GM12878 (cell line): ENCODE results near the gene TCEANC2. TPM values are rescaled to one million over a fixed set of nuclear protein-coding genes. Genes with fewer than 3 reads are reported as not detected.

Experiments used
- CREB1 ChIP-seq: IDR thresholded peaks from 2 replicates; pipeline ENCODE4 v1.6.1; 2012; ENCODE audit warnings: low read depth, mild to moderate bottlenecking, inconsistent platforms
- DPF2 ChIP-seq: fragments of 450-650 bp; IDR thresholded peaks from 2 replicates; pipeline ENCODE4 v1.6.1; 2017; ENCODE audit warnings: mild to moderate bottlenecking
- EGR1 ChIP-seq, 2 experiments: IDR thresholded peaks; 1 replicate in 1 of 2; 2 replicates in 1 of 2; pipeline ENCODE4 v1.6.1; 2011 to 2012; ENCODE audit warnings: low read depth in 2 of 2, low read length in 2 of 2, borderline replicate concordance in 1 of 2, mild to moderate bottlenecking in 1 of 2, moderate library complexity in 1 of 2
- JUNB ChIP-seq: IDR thresholded peaks from 2 replicates; pipeline ENCODE4 v1.6.1; 2016; ENCODE audit warnings: antibody characterized with exemption, mild to moderate bottlenecking
- KDM1A ChIP-seq: fragments of 200-600 bp; sonication (generic); IDR thresholded peaks from 2 replicates; pipeline ENCODE4 v1.6.1; 2016; ENCODE audit warnings: borderline replicate concordance
- MLLT1 ChIP-seq: fragments of 450-650 bp; IDR thresholded peaks from 2 replicates; pipeline ENCODE4 v1.6.1; 2016; ENCODE audit warnings: mild to moderate bottlenecking
- MTA2 ChIP-seq: fragments of 450-650 bp; IDR thresholded peaks from 2 replicates; pipeline ENCODE4 v1.6.1; 2016; ENCODE audit warnings: low read depth, mild to moderate bottlenecking, moderate library complexity
- NFIC ChIP-seq: IDR thresholded peaks from 2 replicates; pipeline ENCODE4 v1.6.1; 2012; ENCODE audit warnings: low read depth, mild to moderate bottlenecking, inconsistent platforms, low read length, moderate library complexity
- RAD21 ChIP-seq: IDR thresholded peaks from 2 replicates; pipeline ENCODE4 v1.6.1; 2011; ENCODE audit warnings: mild to moderate bottlenecking, low read depth, low read length, moderate library complexity; ENCODE audit not compliant: insufficient read depth
- SREBF2 ChIP-seq: IDR thresholded peaks from 2 replicates; pipeline ENCODE4 v1.6.1; 2012; ENCODE audit warnings: mild to moderate bottlenecking, low read length
- TAF1 ChIP-seq: IDR thresholded peaks from 2 replicates; pipeline ENCODE4 v1.6.1; 2011; ENCODE audit warnings: mild to moderate bottlenecking, low read depth, low read length, borderline replicate concordance
- ZBTB4 ChIP-seq: fragments of 450-650 bp; formaldehyde crosslinking; IDR thresholded peaks from 2 replicates; pipeline ENCODE4 v1.4.0; 2022; ENCODE audit warnings: mild to moderate bottlenecking, moderate library complexity
- ZNF24 ChIP-seq: fragments of 450-650 bp; IDR thresholded peaks from 2 replicates; pipeline ENCODE4 v1.6.1; 2017; ENCODE audit warnings: antibody characterized with exemption, mild to moderate bottlenecking
- ZNF274 ChIP-seq: IDR thresholded peaks from one replicate; pipeline ENCODE4 v1.8.0; 2011; ENCODE audit not compliant: insufficient read length, insufficient read depth
- polyA plus RNA-seq, 11 experiments: library from polyadenylated mRNA; depleted of rRNA in 4 of 11; unstranded in 6 of 11; stranded (reverse) in 5 of 11; fragments of >200 nt; fragmentation: Nextera tagmentation in 4 of 11; fragmentation: Illumina TruSeq in 1 of 11; extraction: Ambion mirVana in 4 of 11; extraction: Trizol in 1 of 11; gene quantifications; 1 replicate in 1 of 11; 2 replicates in 10 of 11; pipeline versions ENCODE4 v1.2.1 to v1.2.3, GENCODE V29; 2011 to 2016; ENCODE audit warnings: inconsistent platforms in 2 of 11, missing spikeins in 2 of 11, low read depth in 1 of 11
- total RNA-seq, 4 experiments: library from RNA; depleted of rRNA in 3 of 4; stranded (reverse); fragments of >200 nt in 3 of 4; fragmentation: Illumina TruSeq in 1 of 4; extraction: Trizol in 1 of 4; gene quantifications; 2 replicates each; pipeline versions ENCODE4 v1.2.1 to v1.2.3, GENCODE V29; 2013 to 2021
- TF ChIP-seq, protein P1 (sequence below): fragments of 450-650 bp; IDR thresholded peaks from 2 replicates; pipeline ENCODE4 v1.6.1; 2017; ENCODE audit warnings: low read depth, mild to moderate bottlenecking, moderate library complexity
- TF ChIP-seq, protein P2 (sequence below): fragments of 450-650 bp; IDR thresholded peaks from 2 replicates; pipeline ENCODE4 v1.6.1; 2018; ENCODE audit warnings: borderline replicate concordance, mild to moderate bottlenecking; ENCODE audit not compliant: partially characterized antibody
- TF ChIP-seq, protein P3 (sequence below): fragments of 150-350 bp; IDR thresholded peaks from 2 replicates; pipeline ENCODE4 v1.6.1; 2016; ENCODE audit warnings: low read depth, low read length

TCEANC2 gene
- total and polyA plus RNA-seq, 10 of the 15 experiments (the other 5 are each of a cell fraction or from before 2014, with no cell fraction given), result 4.4 to 13.2 (median 6.4) TPM

GRCh38 chr1:54052934-54053744, at the start of gene TCEANC2, which contains the start of gene TMEM59 (continued):
- TF ChIP-seq, protein P1, sequence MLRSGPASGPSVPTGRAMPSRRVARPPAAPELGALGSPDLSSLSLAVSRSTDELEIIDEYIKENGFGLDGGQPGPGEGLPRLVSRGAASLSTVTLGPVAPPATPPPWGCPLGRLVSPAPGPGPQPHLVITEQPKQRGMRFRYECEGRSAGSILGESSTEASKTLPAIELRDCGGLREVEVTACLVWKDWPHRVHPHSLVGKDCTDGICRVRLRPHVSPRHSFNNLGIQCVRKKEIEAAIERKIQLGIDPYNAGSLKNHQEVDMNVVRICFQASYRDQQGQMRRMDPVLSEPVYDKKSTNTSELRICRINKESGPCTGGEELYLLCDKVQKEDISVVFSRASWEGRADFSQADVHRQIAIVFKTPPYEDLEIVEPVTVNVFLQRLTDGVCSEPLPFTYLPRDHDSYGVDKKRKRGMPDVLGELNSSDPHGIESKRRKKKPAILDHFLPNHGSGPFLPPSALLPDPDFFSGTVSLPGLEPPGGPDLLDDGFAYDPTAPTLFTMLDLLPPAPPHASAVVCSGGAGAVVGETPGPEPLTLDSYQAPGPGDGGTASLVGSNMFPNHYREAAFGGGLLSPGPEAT, result peak; percentile 59
- no peak for TF ChIP-seq ZNF274
- TF ChIP-seq CREB1, result peak; percentile 87
- no peak for TF ChIP-seq SREBF2
- TF ChIP-seq, protein P2, sequence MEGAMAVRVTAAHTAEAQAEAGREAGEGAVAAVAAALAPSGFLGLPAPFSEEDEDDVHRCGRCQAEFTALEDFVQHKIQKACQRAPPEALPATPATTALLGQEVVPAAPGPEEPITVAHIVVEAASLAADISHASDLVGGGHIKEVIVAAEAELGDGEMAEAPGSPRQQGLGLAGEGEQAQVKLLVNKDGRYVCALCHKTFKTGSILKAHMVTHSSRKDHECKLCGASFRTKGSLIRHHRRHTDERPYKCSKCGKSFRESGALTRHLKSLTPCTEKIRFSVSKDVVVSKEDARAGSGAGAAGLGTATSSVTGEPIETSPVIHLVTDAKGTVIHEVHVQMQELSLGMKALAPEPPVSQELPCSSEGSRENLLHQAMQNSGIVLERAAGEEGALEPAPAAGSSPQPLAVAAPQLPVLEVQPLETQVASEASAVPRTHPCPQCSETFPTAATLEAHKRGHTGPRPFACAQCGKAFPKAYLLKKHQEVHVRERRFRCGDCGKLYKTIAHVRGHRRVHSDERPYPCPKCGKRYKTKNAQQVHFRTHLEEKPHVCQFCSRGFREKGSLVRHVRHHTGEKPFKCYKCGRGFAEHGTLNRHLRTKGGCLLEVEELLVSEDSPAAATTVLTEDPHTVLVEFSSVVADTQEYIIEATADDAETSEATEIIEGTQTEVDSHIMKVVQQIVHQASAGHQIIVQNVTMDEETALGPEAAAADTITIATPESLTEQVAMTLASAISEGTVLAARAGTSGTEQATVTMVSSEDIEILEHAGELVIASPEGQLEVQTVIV, result peak; percentile 78
- no peak for TF ChIP-seq EGR1 (IDR thresholded peaks at IDR 0.05; ENCODE audit: borderline replicate concordance in 1 of 2, low read depth in 2 of 2, low read length in 2 of 2)
- TF ChIP-seq ZNF24, result no peak
- no peak for TF ChIP-seq RAD21
- TF ChIP-seq MTA2, result no peak
- no peak for TF ChIP-seq ZBTB4 (CRISPR knock-in tag)
- TF ChIP-seq KDM1A, result no peak
- TF ChIP-seq, protein P3, sequence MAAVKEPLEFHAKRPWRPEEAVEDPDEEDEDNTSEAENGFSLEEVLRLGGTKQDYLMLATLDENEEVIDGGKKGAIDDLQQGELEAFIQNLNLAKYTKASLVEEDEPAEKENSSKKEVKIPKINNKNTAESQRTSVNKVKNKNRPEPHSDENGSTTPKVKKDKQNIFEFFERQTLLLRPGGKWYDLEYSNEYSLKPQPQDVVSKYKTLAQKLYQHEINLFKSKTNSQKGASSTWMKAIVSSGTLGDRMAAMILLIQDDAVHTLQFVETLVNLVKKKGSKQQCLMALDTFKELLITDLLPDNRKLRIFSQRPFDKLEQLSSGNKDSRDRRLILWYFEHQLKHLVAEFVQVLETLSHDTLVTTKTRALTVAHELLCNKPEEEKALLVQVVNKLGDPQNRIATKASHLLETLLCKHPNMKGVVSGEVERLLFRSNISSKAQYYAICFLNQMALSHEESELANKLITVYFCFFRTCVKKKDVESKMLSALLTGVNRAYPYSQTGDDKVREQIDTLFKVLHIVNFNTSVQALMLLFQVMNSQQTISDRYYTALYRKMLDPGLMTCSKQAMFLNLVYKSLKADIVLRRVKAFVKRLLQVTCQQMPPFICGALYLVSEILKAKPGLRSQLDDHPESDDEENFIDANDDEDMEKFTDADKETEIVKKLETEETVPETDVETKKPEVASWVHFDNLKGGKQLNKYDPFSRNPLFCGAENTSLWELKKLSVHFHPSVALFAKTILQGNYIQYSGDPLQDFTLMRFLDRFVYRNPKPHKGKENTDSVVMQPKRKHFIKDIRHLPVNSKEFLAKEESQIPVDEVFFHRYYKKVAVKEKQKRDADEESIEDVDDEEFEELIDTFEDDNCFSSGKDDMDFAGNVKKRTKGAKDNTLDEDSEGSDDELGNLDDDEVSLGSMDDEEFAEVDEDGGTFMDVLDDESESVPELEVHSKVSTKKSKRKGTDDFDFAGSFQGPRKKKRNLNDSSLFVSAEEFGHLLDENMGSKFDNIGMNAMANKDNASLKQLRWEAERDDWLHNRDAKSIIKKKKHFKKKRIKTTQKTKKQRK, result no peak
- 0 out of 2 replicates have a peak, but pooled peaks have one; percentile 12 for TF ChIP-seq DPF2
- TF ChIP-seq TAF1, result peak; percentile 85
- 0 out of 2 replicates have a peak, but pooled peaks have one; percentile 3 for TF ChIP-seq JUNB
- no peak for TF ChIP-seq NFIC
- TF ChIP-seq MLLT1, result no peak
